CD14-positive monocyte (primary cell): ENCODE data around the gene HES7. TPM values are rescaled to one million over a fixed set of nuclear protein-coding genes. Genes with fewer than 3 reads are reported as not detected.

ENCODE experiments used
- DNase-seq, 3 donors: peaks; one replicate each; pipeline ENCODE4 v3.0.0-alpha.2; 2011 to 2022
- H2AFZ ChIP-seq: 2 replicates; pipeline ENCODE4 v1.6.0; 2012; ENCODE audit warnings: mild to moderate bottlenecking, low read depth, low read length, inconsistent platforms; ENCODE audit not compliant: insufficient read depth, poor library complexity, severe bottlenecking
- H3K27ac ChIP-seq, 2 donors: 1 replicate in 1 of 2; 2 replicates in 1 of 2; pipeline ENCODE4 v1.5.1; 2012 to 2013; ENCODE audit warnings: low read length in 2 of 2, control low read depth in 1 of 2, inconsistent platforms in 1 of 2, low read depth in 1 of 2, mild to moderate bottlenecking in 1 of 2
- H3K27me3 ChIP-seq, 2 donors: one replicate each; pipeline versions ENCODE4 v1.6.0 to v1.6.1; 2011 to 2013; ENCODE audit warnings: low read length in 2 of 2; ENCODE audit not compliant: control insufficient read depth in 2 of 2, insufficient read depth in 2 of 2
- H3K36me3 ChIP-seq, 2 donors: replicated peaks in 1 of 2; 1 replicate in 1 of 2; 2 replicates in 1 of 2; pipeline versions ENCODE4 v1.5.1 to v1.6.1; 2012 to 2013; ENCODE audit warnings: low read length in 2 of 2, control low read depth in 1 of 2, inconsistent platforms in 1 of 2, mild to moderate bottlenecking in 1 of 2; ENCODE audit not compliant: insufficient read depth in 2 of 2, control insufficient read depth in 1 of 2
- H3K4me1 ChIP-seq, 2 donors: 1 replicate in 1 of 2; 2 replicates in 1 of 2; pipeline versions ENCODE4 v1.5.1 to v1.6.1; 2012 to 2013; ENCODE audit warnings: low read length in 2 of 2, control low read depth in 1 of 2, inconsistent platforms in 1 of 2, mild to moderate bottlenecking in 1 of 2, moderate library complexity in 1 of 2; ENCODE audit not compliant: insufficient read depth in 2 of 2, control insufficient read depth in 1 of 2
- H3K4me2 ChIP-seq: replicated peaks from 2 replicates; pipeline ENCODE3; 2012; ENCODE audit warnings: low read length, moderate library complexity, mild to moderate bottlenecking; ENCODE audit not compliant: poor library complexity, severe bottlenecking; ENCODE audit errors: extremely low read depth
- H3K4me3 ChIP-seq, 3 experiments: fragments of 200-600 bp in 1 of 3; sonication (generic) in 1 of 3; replicated peaks in 1 of 3; 1 replicate in 2 of 3; 2 replicates in 1 of 3; pipeline ENCODE4 v1.5.1; 2011 to 2013; ENCODE audit warnings: low read length in 3 of 3, mild to moderate bottlenecking in 3 of 3, control low read depth in 2 of 3, low read depth in 2 of 3, inconsistent platforms in 1 of 3, moderate library complexity in 1 of 3
- H3K79me2 ChIP-seq: 2 replicates; pipeline ENCODE4 v1.6.0; 2012; ENCODE audit warnings: mild to moderate bottlenecking, control low read depth, inconsistent platforms, low read length, moderate library complexity; ENCODE audit not compliant: insufficient read depth
- H3K9ac ChIP-seq: 2 replicates; pipeline ENCODE4 v1.6.0; 2017; ENCODE audit warnings: low read length, mild to moderate bottlenecking; ENCODE audit not compliant: insufficient read depth, poor library complexity, severe bottlenecking
- H3K9me3 ChIP-seq, 2 donors: replicated peaks in 1 of 2; 1 replicate in 1 of 2; 2 replicates in 1 of 2; pipeline versions ENCODE4 v1.5.1 to v1.6.1; 2012 to 2013; ENCODE audit warnings: low read length in 2 of 2, control low read depth in 1 of 2; ENCODE audit not compliant: control insufficient read depth in 1 of 2, insufficient read depth in 1 of 2
- H4K20me1 ChIP-seq: 2 replicates; pipeline ENCODE4 v1.6.0; 2012; ENCODE audit warnings: mild to moderate bottlenecking, low read length, control low read depth, moderate library complexity; ENCODE audit not compliant: insufficient read depth
- H3K27ac Mint-ChIP-seq, 7 donors: one replicate each; pipeline ENCODE4 v1.8.0; 2020; ENCODE audit warnings: mild to moderate bottlenecking in 7 of 7, mixed read lengths in 7 of 7, moderate library complexity in 6 of 7, inconsistent platforms in 2 of 7
- H3K27me3 Mint-ChIP-seq, 3 donors: one replicate each; pipeline ENCODE4 v1.8.0; 2021 to 2022; ENCODE audit warnings: low read depth in 3 of 3, mild to moderate bottlenecking in 3 of 3, mixed read lengths in 3 of 3, moderate library complexity in 3 of 3, inconsistent platforms in 1 of 3
- H3K36me3 Mint-ChIP-seq, 2 donors: one replicate each; pipeline ENCODE4 v1.8.0; 2020; ENCODE audit warnings: mixed read lengths in 2 of 2, inconsistent platforms in 1 of 2, mild to moderate bottlenecking in 1 of 2
- H3K4me1 Mint-ChIP-seq: one replicate; pipeline ENCODE4 v1.8.0; 2020; ENCODE audit warnings: mild to moderate bottlenecking, mixed read lengths
- H3K4me3 Mint-ChIP-seq, 2 donors: one replicate each; pipeline ENCODE4 v1.8.0; 2020; ENCODE audit warnings: mild to moderate bottlenecking in 2 of 2, mixed read lengths in 2 of 2, moderate library complexity in 1 of 2
- H3K9me3 Mint-ChIP-seq, 7 donors: one replicate each; pipeline ENCODE4 v1.8.0; 2020 to 2022; ENCODE audit warnings: mixed read lengths in 7 of 7, mild to moderate bottlenecking in 6 of 7, moderate library complexity in 6 of 7, inconsistent platforms in 2 of 7
- CTCF ChIP-seq: fragments of 200-600 bp; IDR thresholded peaks from one replicate; pipeline ENCODE4 v1.8.0; 2022; ENCODE audit warnings: antibody characterized with exemption, mild to moderate bottlenecking
- WGBS: methylation state at CpG from one replicate; pipeline ENCODE4 v1.1.5; 2013; ENCODE audit warnings: missing lambda C conversion rate; ENCODE audit not compliant: insufficient coverage; 5-methylcytosine and 5-hydroxymethylcytosine counted together
- intact Hi-C, 2 donors: fragments of 100-400 bp; cut with micrococcal nuclease; formaldehyde crosslinking; loops; one replicate each; pipeline versions ENCODE4 v1.15.0 to v1.15.1; 2023
- polyA plus RNA-seq, 3 donors: library from polyadenylated mRNA; depleted of rRNA in 1 of 3; unstranded in 2 of 3; stranded (reverse) in 1 of 3; fragments of 300-500 nt in 2 of 3; fragments of >200 nt in 1 of 3; fragmentation: Illumina TruSeq in 2 of 3; gene quantifications; 1 replicate in 2 of 3; 2 replicates in 1 of 3; pipeline ENCODE4 v1.2.3, GENCODE V29; 2012 to 2021

HES7 gene
- polyA plus RNA-seq, 3 donors, result not detected

DNA sequence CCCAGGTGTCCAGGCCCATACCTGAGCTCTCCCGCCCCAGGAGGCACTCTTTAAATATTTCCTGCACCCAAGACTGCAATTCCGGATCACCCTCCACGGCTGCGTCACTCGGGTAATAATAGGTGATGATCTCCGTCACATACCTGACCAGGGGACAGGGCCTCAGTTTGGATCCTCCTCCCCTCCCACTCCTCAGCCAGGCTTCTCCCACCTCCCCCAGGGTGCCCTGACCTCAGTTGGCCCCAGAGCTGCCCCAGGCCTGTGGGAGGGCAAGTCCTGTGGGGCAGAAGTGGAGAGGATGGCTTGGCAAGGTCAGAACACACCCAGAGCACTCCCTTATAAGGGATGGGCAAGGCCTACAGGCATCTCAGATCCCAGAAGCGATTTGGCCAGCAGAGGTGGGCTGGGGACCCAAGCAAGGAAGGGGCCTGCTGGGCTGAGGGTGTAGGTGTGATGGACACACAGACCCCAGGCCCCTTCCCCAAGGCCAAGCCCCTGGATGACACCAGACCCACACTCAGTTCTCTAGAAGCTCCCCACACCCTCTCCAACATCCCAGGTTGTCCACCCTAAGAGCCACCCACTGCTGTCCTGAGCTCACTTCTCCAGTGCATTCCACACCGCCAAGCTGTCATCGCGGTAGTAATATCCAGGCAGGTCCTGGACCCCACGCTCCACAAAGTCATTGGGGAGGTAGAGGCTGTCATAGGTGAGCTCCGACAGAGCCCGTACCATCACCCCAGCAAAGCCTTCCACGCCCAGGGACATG, 48.1 kb downstream of the HES7 start:
- H3K9ac ChIP-seq, result no peak overlapping the region
- no peaks in the 10 kb centered on the region for H4K20me1 ChIP-seq
- peak overlapping the region in 1 of 2 donors; percentile 30 for H3K4me3 Mint-ChIP-seq
- H3K4me1 ChIP-seq, result peaks cover 45 to 46% of the 10 kb centered on the region in 2 donors
- H3K9me3 ChIP-seq, result peaks cover 0 to 6% of the 10 kb centered on the region in 2 donors
- no peaks in the 10 kb centered on the region for H3K36me3 ChIP-seq
- H3K4me1 Mint-ChIP-seq, result peaks cover 51% of the 10 kb centered on the region
- H3K27ac ChIP-seq, result no peak overlapping the region
- peak overlapping the region in 1 of 7 donors; percentile 65 for H3K27ac Mint-ChIP-seq
- intact Hi-C loops, result no loop called here
- H3K27me3 ChIP-seq, result peaks cover 5 to 77% of the 10 kb centered on the region in 2 donors
- H3K4me3 ChIP-seq, result no peak overlapping the region
- DNase-seq, result no peak
- H2AFZ ChIP-seq, result no peak overlapping the region
- WGBS, result 96% methylated on average over 10 of the region's 14 CpGs
- H3K4me2 ChIP-seq, result no peak overlapping the region
- peaks cover 0 to 15% (median 7%) of the 10 kb centered on the region in 7 donors for H3K9me3 Mint-ChIP-seq
- H3K36me3 Mint-ChIP-seq, result peaks cover 6 to 18% of the 10 kb centered on the region in 2 donors
- TF ChIP-seq CTCF, result no peak
- H3K27me3 Mint-ChIP-seq, result peaks cover 65 to 81% (median 71%) of the 10 kb centered on the region in 3 donors
- H3K79me2 ChIP-seq, result no peaks in the 10 kb centered on the region

DNA sequence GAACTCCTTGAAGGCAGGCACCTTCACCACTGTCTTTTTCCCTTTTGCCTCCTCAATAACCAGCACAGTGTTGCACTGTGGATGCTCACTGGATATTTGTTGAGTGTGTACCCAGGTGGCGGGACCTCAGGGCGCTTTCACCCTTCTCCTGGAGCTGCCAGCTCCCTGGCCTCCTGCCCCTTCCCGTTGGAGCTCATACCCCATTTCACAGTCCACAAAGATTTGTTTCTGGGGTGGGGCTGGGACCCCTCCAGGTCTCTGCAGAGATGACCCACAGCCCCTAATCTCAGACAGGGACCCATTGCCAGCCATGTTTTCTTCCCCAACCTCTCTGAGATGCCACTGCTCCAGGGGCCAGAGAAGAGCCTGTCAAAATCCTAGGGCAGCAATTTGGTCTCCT, 48.8 kb downstream of the HES7 start:
- H3K36me3 ChIP-seq, result no peaks in the 10 kb centered on the region
- H3K4me2 ChIP-seq, result no peak overlapping the region
- no peak overlapping the region for H3K9ac ChIP-seq
- intact Hi-C loops, result no loop called here
- H3K27me3 ChIP-seq, result peaks cover 5 to 72% of the 10 kb centered on the region in 2 donors
- H3K4me3 Mint-ChIP-seq, result peak overlapping the region in 1 of 2 donors; percentile 95
- no peak overlapping the region for H3K27ac Mint-ChIP-seq
- peaks cover 11 to 21% of the 10 kb centered on the region in 2 donors for H3K36me3 Mint-ChIP-seq
- H3K27me3 Mint-ChIP-seq, result peaks cover 60 to 74% (median 66%) of the 10 kb centered on the region in 3 donors
- DNase-seq, result no peak
- H3K4me1 Mint-ChIP-seq, result peaks cover 57% of the 10 kb centered on the region
- H3K27ac ChIP-seq, result no peak overlapping the region
- no peak for TF ChIP-seq CTCF
- no peak overlapping the region for H2AFZ ChIP-seq
- no peaks in the 10 kb centered on the region for H4K20me1 ChIP-seq
- H3K4me3 ChIP-seq, result no peak overlapping the region
- H3K79me2 ChIP-seq, result no peaks in the 10 kb centered on the region
- H3K9me3 ChIP-seq, result peaks cover 0 to 6% of the 10 kb centered on the region in 2 donors
- peaks cover 0 to 17% (median 7%) of the 10 kb centered on the region in 7 donors for H3K9me3 Mint-ChIP-seq
- peaks cover 49% of the 10 kb centered on the region in 2 donors for H3K4me1 ChIP-seq
- no CpG with 5 or more reads among the region's 3 CpGs for WGBS
